HG02840 (cell line): ENCODE measurements around the gene P3H1.
A peak's percentile ranks its signal among the peaks of the same experiment; 100 is the strongest.
"Not testable (repeated sequence)": the region's sequence is repeated elsewhere in the genome, so short reads cannot be mapped to it uniquely, and the experiment has no call there.

Source experiments
- ATAC-seq: cut with Tn5 transposase; IDR thresholded peaks from one replicate; pipeline ENCODE4 v1.9.1; 2021; ENCODE audit warnings: mild to moderate bottlenecking, moderate library complexity, moderate number of reproducible peaks; ENCODE audit not compliant: unreplicated experiment, low FRiP score

The P3H1 gene

DNA sequence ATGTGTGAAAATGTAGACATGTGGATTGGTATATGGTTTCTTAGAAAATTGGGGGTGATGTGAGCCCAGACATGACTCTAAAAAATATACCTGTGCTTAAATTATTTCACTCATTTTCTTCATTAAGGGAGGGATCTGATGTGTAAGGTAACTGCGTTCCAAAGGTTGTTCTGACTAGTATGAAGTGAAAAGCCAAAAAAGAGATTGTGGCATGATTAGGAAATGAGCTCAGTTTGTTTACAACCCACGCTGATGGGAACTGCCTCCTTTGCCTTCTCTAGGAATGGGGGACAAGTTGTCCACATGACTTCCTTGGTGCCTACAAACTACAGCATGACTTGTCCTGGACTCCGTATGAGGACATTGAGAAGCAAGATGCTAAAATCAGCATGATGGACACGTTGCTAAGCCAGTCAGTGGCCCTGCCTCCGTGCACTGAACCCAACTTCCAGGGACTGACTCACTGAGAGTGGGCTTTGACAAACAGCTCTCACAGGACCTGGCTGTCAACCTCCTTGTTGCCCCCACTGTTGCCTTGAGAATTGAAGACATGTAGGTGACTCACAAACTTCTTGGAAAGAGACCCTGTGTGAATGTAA is 8.2 kb upstream of the P3H1 start:
- ATAC-seq: no peak

DNA sequence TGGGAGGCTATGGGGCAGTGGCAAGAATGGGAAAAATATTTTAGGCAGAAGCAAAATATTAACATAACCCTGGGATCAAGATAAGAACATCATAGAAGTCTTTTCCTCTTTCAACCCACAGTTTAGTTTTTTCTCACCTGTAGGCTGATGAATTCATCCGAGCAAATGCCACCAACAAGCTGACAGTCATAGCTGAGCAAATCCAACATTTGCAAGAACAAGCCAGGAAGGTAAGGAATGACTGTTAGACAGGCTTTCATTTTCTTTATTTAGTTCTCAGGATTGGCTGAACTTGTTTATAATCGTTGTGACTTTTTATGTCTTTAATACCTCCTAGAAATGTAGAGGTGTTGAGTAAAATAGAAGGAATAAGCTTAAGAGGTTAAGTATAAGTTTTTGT is 6.6 kb upstream of the P3H1 start:
- no peak for ATAC-seq

DNA sequence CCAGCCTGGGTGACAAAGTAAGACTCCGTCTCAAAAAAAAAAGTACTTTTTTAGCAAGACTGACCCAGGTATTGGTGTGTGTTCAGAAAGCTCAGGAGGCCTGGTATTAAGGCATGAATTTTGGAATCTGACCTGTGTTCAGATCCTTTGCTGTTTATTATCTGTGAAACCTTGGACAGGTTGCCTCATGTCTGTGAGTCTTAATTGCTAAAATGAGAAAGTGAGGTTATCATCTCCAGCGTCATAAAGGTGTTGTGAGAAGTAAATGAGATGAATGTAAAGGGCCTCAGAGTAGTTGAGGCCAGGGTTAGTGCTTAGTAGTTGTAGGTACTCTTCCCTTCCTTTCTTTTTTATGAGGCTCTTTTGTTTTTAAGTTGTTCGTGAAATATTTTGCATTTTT is 3.0 kb upstream of the P3H1 start:
- ATAC-seq: no peak

DNA sequence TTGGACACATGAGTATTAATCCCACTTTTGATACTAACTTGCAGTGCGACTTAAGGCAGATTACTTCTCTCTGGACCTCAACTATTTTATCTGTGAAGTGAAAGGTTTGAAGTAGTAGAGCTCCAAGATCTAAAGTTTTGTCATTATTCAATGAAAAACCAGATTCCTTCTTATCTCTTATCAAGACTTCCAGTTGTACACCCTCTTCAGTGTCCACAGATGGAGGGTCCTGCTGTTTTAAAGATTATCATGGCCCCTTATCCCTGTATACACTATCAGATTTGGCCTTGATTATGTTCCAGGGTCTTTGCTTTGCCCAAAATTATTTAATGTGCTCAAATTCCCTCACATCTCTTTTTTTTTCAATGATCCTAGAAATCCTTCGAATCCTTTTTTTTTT is 1.3 kb upstream of the P3H1 start:
- ATAC-seq: no peak

DNA sequence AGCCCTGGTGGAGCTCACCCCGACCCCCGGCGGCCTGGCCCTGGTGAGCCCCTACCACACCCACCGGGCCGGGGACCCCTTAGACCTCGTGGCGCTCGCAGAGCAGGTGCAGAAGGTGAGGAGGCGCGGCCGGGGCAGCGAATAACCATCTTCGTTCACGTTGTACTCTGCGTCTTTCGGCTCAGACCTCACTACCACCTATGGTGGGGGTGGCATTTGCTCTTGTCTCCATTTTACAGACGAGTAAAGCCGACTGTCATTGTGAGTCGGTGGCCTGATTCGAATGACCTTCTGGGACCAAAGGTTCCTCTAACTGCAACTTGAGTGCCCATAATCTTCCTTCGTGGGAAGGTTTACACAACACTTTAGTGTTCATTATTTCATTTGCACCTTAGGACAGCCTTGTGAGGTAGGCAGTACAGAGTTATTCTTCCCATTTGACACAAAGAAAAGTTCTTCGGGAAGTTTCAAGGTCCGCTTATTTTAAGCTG is 727 bp upstream of the P3H1 start:
- peak; percentile 32 for ATAC-seq

DNA sequence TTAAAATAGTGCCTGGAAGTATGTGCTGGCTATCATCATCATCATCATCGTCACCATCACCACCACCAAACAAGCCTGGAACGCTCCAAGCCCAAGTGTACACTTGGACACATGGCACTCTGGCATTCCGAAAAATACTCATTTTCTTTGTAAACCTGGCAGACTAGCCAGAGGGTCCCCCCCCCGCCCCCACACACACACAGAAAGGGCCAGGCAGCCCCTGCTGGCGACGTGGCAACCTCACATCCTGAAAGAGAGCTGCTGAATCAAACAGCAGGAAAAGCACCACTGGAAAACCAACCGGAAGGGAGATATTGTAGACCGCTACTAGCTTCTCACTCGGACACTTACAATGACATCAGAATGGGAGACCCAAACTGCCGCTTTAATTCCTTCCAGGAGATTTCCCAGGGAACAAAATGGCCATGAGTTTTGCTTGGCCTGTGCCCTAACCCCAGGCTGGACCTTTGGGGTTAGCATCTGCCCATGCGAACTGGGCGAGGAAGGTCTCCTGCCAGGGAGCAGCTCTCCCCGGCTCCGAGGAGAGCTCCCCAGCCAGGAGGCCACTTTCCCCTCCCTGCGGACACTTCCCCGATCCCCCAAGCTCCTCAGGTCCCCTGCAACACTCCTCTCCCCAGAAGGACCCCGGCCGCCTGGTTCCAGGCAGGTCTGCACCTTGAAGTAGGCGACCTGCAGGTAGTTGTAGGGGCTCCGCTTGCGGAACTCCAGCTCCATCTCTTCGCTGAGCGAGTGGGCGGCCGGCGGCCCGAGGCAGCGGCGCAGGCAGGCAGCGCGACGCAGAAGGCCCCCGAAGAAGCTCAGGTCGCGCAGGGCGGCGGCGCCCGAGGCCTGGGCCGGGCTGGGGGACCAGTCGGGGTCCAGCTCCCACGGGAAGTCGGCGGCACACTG is 742 bp downstream of the P3H1 start:
- ATAC-seq: peak; percentile 24

DNA sequence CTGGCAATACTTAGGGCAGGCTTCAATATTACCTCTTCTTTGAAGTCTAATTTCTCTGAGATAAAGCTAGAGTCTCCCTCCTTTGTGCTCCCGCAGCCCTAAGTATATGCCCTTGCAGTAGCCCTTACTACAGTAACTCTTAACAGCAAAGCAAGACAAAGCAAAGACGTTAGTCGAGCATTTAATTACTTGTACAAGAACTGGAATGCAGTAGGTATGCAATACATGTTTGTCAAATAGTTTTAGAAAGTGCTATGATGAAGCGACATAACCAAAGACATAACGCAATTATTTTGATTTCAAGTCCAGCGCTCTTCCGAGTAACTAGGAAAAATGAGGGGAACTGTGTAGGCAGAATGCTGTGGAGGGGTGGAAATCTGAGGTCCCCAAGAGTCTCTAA is 1.6 kb downstream of the P3H1 start:
- ATAC-seq: no peak

DNA sequence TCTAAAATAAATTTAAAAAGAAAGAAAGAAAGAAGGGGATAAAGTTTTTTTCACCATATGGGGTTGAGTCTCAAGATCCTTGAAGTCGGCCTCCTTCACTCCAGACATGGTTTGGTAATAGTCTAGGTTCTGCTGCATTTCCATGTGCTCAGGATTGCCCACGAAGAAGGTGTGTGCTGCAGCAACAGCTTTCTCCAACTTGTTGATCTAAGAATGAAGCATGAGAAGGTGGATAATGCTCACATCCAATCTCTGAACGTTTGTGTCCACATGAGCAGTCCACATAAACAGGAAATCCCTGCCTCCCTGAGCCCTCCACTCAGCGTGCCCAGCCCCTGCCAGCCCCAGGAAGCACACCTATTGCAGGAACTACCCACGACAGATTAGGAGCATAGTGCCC is 4.6 kb downstream of the P3H1 start:
- ATAC-seq: no peak

DNA sequence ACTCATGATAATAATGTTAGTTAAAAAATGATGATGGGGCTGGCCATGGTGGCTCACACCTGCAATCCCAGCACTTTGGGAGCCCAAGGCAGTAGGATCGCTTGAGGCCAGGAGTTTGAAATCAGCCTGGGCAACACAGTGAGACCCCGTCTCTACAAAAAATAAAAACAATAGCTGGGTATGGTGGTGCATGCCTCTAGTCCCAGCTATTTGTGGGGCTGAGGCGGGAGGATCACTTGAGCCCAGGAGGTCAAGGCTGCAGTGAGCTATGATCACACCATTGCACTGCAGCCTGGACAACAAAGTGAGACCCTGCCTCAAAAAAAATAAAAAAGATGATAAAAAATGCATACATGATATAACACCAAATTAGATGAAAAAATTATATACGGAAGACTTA is 5.3 kb downstream of the P3H1 start:
- ATAC-seq: no peak

DNA sequence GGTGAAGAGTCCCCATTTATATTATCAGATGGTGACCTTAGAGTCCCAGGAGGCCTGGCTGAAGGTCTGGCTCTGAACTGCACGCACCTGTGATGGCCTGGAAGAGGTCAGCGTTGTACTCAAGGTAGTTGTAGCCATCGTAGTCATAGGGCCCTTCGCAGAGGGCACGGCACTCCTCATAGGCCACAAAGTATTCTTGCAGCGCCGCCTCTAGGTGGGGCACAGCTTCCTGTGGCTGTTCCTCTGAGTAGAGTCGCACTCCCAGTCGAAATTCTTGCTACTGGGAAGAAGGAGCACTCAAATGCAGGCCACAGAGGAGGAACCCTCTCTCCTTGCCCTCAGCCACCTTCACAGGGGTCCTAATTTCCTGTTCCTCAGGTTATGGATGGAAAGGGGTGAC is 7.7 kb downstream of the P3H1 start:
- ATAC-seq: no peak

DNA sequence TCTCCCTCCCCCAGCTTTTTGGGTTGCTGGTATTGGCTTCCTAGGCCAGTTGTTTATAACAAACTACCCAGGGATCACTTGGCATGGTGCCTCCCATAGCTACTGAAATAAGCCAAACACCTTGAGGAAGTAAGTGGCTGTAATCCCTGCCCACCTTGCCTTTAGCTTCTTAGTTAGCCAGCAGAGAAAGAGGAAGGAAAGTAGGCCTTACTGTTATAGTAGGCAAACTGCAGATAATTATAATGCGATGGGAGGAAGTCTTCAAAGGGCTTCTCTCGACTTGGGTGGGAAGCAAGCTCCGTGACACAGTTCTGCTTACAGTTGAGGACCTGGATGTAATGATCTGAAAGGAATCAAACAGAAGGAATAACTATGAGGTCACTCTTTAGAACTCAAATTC is 8.2 kb downstream of the P3H1 start:
- no peak for ATAC-seq

DNA sequence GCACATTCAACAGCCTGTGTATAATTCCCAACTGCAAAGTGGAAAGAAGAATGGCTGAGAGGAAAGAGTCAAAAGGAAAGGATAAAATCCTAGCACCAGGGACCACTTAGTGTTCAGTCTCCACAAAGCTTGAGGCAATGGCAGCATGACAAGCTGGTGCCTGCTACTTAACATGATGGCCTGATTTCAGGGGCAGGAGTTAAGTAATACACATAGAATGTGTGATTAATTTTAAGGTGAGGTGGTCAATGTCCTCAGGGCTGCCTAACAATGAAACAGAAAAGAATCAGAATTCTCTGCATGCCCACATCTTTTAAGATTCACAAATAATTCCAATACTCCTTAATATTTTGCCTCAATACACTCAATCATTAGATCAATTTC is 8.9 kb downstream of the P3H1 start:
- ATAC-seq: no peak

DNA sequence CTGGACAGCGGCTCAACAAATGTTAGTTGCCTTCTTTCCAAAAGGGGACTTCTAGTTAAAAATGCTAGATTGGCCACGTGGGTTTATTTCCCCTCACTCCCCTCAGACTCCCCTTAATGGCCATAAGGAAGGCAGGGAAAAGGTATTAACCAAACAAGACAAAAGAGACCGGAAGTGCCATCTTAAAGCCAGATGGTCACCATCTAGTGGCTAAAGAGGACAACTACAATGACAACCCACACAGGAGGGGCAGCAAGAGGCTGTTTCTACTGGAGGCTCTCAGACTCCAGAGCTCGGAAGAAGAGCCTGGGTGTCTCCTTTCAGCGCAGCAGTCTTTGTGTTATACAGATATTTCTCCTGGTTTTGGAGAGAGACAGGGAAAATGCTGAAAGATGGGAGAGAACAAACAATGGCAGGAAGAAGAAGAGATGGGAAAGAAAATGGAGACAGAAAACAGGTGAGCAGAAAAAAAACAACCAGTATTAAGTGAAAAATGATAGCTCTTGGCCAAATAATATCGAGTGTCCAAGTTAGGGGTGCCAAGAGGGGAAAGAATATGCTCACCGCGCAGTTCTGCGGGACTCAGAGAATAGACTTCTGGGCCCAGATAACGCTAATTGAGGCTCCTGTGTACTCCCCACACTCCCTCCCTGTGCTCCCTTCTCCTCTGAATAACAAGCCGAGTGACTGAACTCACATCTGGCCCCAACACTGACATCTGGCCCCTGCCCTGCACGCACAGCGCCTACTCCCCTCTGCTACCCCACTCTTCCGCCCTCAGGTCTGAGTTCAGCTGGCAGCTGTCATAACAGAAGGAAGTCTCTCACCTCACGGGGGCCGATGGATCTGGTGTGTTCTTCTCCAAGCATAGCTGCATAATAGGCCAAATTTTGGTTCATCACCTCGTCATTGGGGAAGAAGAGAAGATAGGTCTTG is 9.6 kb downstream of the P3H1 start:
- no peak for ATAC-seq

DNA sequence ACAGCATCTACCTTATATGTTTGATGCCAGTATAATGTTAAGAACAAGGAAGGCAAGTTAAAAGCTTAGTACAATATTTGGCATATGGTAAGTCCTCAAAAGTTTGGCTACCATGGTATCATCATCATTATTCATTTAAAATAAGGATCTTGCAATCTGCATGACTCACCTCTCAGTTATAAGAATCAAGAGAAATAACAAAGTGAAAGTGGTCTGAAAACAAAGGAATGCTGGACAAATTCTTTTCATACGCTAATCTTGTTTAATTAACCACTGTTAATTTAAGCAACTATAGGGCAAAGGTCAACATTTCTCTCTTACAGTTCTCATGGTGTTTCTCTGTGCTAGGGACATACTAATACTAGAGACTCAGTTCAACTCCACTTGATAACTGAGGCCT is 13.8 kb downstream of the P3H1 start:
- no peak for ATAC-seq

DNA sequence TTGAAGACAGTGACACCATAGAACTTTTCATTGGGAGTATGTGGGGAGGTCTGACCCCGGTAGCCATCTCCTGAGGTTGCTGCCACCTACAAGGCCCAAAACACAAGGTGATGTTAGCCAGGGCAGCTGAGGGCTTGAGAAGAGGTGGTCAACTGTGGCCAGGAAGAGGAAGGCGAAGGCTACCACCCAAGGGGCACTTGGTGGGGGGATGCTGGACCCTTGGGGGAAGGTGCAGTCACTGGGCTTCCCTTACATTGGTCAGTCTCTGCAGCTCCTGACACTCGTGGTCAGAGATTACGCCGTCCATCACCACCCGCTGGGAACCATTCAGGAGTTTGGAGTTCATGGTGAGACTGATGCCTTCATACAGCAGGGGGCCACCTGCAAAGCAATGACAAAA is 14.5 kb downstream of the P3H1 start:
- ATAC-seq: no peak

DNA sequence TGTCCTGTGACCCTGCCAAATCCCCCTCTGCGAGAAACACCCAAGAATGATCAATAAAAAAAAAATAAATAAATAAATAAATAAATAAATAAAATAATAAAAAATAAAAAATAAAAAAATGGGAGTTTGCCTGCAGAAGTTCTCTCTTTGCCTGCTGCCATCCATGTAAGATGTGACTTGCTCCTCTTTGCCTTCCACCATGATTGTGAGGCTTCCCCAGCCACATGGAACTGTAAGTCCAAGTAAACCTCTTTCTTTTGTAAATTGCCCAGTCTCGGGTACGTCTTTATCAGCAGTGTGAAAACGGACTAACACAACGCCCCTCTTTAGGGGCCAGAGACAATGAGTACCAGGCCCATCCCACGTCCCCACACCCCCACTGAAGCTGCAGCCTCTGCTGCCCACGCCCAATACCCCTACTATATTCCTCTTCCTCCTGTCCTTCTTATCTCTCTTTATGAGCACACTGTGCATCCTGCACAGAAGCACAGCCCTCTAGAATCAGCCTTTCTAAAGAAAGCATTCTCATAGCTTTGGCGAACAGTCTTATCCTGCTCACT is 15.2 kb downstream of the P3H1 start:
- ATAC-seq: not testable (repeated sequence)

DNA sequence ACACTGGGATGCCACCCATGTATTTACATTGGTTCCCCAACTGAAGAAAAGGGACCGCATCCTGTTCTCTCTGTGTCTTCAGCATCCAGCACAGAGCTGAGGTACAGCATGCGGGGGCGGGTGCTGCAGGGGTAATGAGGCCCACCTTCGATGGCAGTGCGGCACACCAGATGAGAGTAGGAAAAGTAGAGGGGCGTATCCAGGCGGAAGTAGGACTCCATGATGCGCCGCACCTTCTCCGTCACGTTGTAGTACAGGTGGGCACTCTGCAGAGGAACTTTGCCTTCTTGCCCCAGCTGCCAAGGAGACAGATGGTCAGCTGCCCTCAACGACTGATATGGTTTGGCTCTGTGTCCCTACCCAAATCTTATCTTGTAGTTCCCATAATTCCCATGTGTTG is 16.8 kb downstream of the P3H1 start:
- ATAC-seq: no peak

DNA sequence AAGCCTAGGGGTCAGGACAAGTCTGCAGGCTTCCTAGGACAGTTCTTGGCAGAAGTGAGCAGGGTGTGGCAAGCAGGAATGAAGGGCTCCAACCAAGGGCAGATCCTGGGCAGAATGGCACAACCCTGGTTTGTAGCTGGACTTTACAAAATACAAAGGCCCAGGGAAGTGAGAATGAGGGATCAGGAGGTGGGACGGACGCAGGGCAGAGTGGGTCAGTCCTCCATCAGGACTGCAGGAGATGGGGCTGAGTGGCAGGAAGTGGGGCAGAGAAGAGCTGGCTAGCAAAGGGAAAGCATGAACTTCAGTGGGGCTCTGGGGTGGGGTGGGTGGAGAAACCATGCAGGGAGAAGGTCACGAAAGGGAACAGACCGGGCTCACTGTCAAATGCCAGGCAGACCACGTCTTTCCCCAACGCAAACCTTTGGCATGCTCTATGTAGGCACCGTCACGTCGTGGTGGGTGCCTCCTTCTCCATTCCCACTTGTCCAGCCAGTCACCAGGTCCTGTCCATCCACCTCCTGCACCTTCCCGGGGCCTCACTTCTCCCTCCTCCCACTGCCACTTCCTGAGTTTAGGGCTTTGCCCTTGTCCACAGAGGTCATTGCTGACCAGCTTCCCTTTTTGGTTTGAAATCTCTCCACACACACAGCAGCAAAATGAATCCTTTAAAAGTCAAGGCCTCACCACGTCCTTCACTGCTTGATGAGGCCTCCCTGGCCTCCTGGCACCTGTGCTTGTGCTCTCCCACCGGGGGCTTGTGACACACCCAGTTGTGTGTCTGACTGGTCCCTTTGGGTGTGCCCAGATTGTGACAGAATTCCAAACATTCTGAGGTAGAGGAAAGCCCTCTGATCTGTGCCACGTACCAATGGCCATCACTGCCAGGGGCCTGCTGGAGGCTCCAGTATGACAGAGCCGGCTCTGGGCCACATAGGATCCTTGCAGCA is 18.1 kb downstream of the P3H1 start:
- ATAC-seq: no peak

DNA sequence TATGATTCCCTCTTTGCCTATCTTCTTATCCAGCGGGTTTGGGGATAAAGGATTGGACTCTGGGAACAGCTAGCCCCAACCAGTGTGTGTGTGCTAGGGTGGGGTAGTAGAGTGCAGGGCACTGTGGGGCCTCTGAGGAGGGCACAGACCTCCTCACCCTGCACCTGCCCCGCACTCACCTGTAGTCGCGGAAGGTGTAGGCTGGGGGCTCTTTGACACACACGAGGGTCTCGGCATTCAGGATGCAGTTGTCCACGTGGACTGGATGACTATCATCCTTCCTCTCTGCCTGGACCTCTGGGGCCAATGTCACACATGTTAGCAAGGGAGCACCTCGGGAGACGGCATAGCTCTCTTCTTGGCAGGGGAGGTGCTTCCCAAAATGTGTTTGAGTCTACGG is 18.8 kb downstream of the P3H1 start:
- ATAC-seq: no peak

DNA sequence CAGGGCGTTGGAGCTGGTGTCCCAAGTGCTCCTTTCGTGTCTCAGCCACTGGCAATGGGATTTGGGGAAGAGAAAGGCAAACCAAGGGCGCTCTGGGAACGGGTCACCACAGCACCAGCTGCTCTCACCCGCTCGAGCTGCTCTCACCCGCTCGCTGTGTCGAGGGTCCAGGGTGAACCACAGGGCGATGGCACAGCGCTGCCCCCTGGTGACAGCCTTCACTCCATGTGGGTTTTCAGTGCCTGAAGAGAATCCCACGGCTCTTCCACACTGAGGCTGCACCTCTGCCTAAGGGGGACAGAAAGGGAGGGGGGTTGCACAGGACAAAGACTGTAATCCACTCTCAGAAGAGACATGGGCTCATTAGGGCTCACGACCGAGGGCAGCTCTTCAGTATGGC is 19.7 kb downstream of the P3H1 start:
- no peak for ATAC-seq
